Epithelial cell of esophagus (primary cell): ENCODE data around the gene LASP1.

Source experiments
- DNase-seq: peaks from one replicate; pipeline ENCODE4 v3.0.0; 2010; ENCODE audit warnings: low read depth
- H3K4me3 ChIP-seq: 2 replicates; pipeline ENCODE4 v1.5.1; 2011; ENCODE audit warnings: mild to moderate bottlenecking, low read length, control low read depth
- CTCF ChIP-seq: IDR thresholded peaks from 2 replicates; pipeline ENCODE4 v1.5.1; 2011; ENCODE audit warnings: low read depth, mild to moderate bottlenecking, low read length, control low read depth, inconsistent platforms; ENCODE audit not compliant: insufficient read depth; ENCODE audit errors: missing control alignments

The LASP1 gene

GRCh38 chr17:38918916-38919315 is 49.1 kb downstream of the LASP1 start:
- H3K4me3 ChIP-seq = no peak overlapping the region
- no peak for TF ChIP-seq CTCF
- DNase-seq = no peak

- no peak for TF ChIP-seq CTCF
- no peak for DNase-seq
- no peak overlapping the region for H3K4me3 ChIP-seq
These were observed 49.6 kb downstream of the LASP1 start for GRCh38 chr17:38919316-38920078.

- TF ChIP-seq CTCF = no peak
- no peak overlapping the region for H3K4me3 ChIP-seq
- no peak for DNase-seq
These were observed 50.8 kb downstream of the LASP1 start for GRCh38 chr17:38920374-38921291.

- H3K4me3 ChIP-seq = no peak overlapping the region
- no peak for DNase-seq
These were observed 52.0 kb downstream of the LASP1 start for GRCh38 chr17:38921756-38922411.

GRCh38 chr17:38922538-38923297 is 52.9 kb downstream of the LASP1 start:
- DNase-seq = peak; percentile 33
- TF ChIP-seq CTCF = no peak

More at GRCh38 chr17:38921756-38922411, 52.0 kb downstream of the LASP1 start:
- TF ChIP-seq CTCF = no peak

GRCh38 chr17:38925263-38925995 is 55.6 kb downstream of the LASP1 start, which contains the start of gene LASP1NB:
Gene LASP1NB (plus strand): TSS chr17:38925614.
- no peak for TF ChIP-seq CTCF
- DNase-seq = no peak
- no peak within 1 kb of the TSS for H3K4me3 ChIP-seq

More at GRCh38 chr17:38922538-38923297, 52.9 kb downstream of the LASP1 start:
- no peak overlapping the region for H3K4me3 ChIP-seq
